Effector memory CD8-positive, alpha-beta T cell (primary cell): ENCODE data around the gene ETV5.

Source experiments
- ATAC-seq: fragments of 150-1000 bp; cut with Tn5 transposase; replicated peaks from 2 replicates; pipeline ENCODE4 v1.10.0; 2021; ENCODE audit warnings: mild to moderate bottlenecking, moderate library complexity
- DNase-seq, 3 experiments: peaks; one replicate each; pipeline ENCODE4 v3.0.0; 2021
- H3K27ac Mint-ChIP-seq, 2 donors: one replicate each; pipeline ENCODE4 v1.8.0; 2022; ENCODE audit warnings: mild to moderate bottlenecking in 2 of 2, mixed read lengths in 2 of 2, moderate library complexity in 2 of 2
- H3K27me3 Mint-ChIP-seq, 2 donors: one replicate each; pipeline ENCODE4 v1.8.0; 2022; ENCODE audit warnings: mixed read lengths in 2 of 2
- H3K36me3 Mint-ChIP-seq: one replicate; pipeline ENCODE4 v1.8.0; 2022; ENCODE audit warnings: mild to moderate bottlenecking, moderate library complexity, mixed read lengths; ENCODE audit not compliant: insufficient read depth
- H3K4me1 Mint-ChIP-seq, 2 donors: one replicate each; pipeline ENCODE4 v1.8.0; 2022; ENCODE audit warnings: low read depth in 2 of 2, mixed read lengths in 2 of 2
- H3K4me3 Mint-ChIP-seq, 2 donors: one replicate each; pipeline ENCODE4 v1.8.0; 2022; ENCODE audit warnings: mild to moderate bottlenecking in 2 of 2, mixed read lengths in 2 of 2, moderate library complexity in 2 of 2
- H3K9me3 Mint-ChIP-seq, 2 donors: one replicate each; pipeline ENCODE4 v1.8.0; 2022; ENCODE audit warnings: mixed read lengths in 2 of 2

Gene ETV5

DNA sequence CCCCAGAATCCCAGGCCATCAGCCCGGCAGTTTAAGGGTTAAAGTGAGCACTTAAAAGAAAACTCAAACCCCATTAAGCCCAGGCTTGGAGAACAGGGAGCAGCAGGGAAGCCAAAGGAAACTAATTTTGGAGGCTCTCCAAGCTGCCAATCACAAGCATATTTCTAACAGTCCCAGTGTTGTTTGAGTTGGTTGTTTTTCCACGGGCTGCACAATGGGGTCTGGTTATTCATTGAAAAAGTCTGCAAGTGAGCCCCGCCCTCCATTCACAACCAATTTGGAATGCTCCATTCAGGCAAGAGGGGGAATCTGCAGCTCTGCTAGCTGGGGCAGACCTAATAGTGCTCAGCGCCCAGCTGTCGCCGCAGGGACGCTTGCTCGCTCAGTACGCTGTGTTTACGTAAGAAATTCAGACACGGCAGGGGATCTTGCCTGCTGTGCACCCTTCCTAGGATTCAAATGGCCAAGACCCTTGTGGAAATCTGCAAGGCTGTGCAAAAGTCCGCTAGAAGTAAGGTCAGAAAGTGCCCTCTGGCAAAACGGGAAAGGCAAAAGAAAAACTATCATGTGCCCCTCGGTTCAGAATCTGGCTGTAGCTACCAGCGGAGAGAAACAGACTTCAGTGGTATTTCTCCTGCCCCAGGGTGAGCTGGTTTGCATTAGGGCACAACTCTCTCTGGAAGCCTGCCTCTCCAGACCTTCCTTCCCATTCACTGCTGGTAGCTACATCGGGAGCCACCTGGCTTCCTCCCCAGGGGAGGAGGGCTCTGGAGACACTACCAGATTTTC lies 11.0 kb downstream of the ETV5 start:
- peaks cover 82 to 98% of the 10 kb centered on the region in 2 donors for H3K27me3 Mint-ChIP-seq
- H3K27ac Mint-ChIP-seq: no peak overlapping the region
- H3K36me3 Mint-ChIP-seq: no peaks in the 10 kb centered on the region
- H3K4me3 Mint-ChIP-seq: no peak overlapping the region
- ATAC-seq (no peak), DNase-seq (no peak)
- no peaks in the 10 kb centered on the region for H3K9me3 Mint-ChIP-seq
- no peaks in the 10 kb centered on the region for H3K4me1 Mint-ChIP-seq

GRCh38 chr3:186097317-186097662 lies 11.6 kb downstream of the ETV5 start:
- H3K9me3 Mint-ChIP-seq: no peaks in the 10 kb centered on the region
- peaks cover 77 to 96% of the 10 kb centered on the region in 2 donors for H3K27me3 Mint-ChIP-seq
- no peak overlapping the region for H3K4me3 Mint-ChIP-seq
- H3K4me1 Mint-ChIP-seq: no peaks in the 10 kb centered on the region
- no peaks in the 10 kb centered on the region for H3K36me3 Mint-ChIP-seq
- H3K27ac Mint-ChIP-seq: no peak overlapping the region
- DNase-seq (no peak), ATAC-seq (no peak)

DNA sequence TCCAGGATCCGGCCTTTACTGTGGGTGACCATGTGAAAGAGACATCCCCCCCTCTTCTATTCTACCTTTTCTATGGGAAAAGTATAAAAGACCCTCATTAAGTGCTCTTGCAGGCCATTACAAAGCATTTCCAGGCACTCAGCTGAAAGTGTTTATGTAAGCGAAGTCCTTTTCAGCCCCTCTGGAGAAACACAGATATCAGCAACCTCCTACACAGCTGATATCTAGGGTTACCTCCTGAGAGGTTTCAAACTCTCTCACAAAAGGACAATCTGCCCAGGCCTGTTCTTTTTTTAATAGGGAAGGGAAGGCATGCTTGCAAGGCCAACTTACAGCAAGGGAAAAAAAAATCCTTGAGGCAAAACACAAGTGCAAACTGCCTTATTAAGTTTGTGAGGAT lies 12.6 kb downstream of the ETV5 start:
- no peaks in the 10 kb centered on the region for H3K36me3 Mint-ChIP-seq
- H3K27me3 Mint-ChIP-seq: peaks cover 79 to 97% of the 10 kb centered on the region in 2 donors
- ATAC-seq (no peak), DNase-seq (no peak)
- H3K4me3 Mint-ChIP-seq: no peak overlapping the region
- no peaks in the 10 kb centered on the region for H3K9me3 Mint-ChIP-seq
- H3K27ac Mint-ChIP-seq: no peak overlapping the region
- H3K4me1 Mint-ChIP-seq: no peaks in the 10 kb centered on the region

- Mint-ChIP-seq H3K4me1 (no peaks in the 10 kb centered on the region), H3K27ac (no peak overlapping the region), H3K9me3 (no peaks in the 10 kb centered on the region), H3K27me3 (peaks cover 74 to 97% of the 10 kb centered on the region in 2 donors), H3K4me3 (no peak overlapping the region), H3K36me3 (no peaks in the 10 kb centered on the region)
- DNase-seq: no peak
- peak; percentile 7 for ATAC-seq
Measured at GRCh38 chr3:186095561-186096081, 13.3 kb downstream of the ETV5 start.

GRCh38 chr3:186094696-186095425 lies 14.0 kb downstream of the ETV5 start:
- H3K4me3 Mint-ChIP-seq: no peak overlapping the region
- DNase-seq: no peak
- no peaks in the 10 kb centered on the region for H3K9me3 Mint-ChIP-seq
- peaks cover 79 to 97% of the 10 kb centered on the region in 2 donors for H3K27me3 Mint-ChIP-seq
- no peaks in the 10 kb centered on the region for H3K4me1 Mint-ChIP-seq
- no peak for ATAC-seq
- H3K27ac Mint-ChIP-seq: no peak overlapping the region
- H3K36me3 Mint-ChIP-seq: no peaks in the 10 kb centered on the region

DNA sequence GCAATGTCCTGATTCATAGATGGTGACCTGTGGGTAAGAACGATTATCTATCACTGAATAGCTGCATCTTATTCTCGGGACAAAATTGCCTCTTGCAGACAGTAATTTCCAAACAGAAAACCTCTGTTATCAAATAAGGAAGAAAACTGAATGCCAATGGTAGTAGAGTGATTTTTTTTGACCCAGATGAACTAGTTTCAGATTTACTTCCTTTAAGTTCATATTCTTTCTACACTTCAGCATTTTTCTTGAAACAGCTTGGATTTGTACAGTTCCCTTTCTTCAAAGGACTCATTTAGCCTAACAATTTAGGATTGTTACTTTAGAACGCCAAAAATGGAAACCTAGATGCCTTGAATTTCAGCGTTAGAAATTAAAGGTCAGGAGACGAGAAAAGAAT lies 14.6 kb downstream of the ETV5 start:
- Mint-ChIP-seq H3K9me3 (no peaks in the 10 kb centered on the region), H3K4me1 (no peaks in the 10 kb centered on the region), H3K36me3 (no peaks in the 10 kb centered on the region), H3K27ac (no peak overlapping the region), H3K4me3 (no peak overlapping the region), H3K27me3 (peaks cover 79 to 97% of the 10 kb centered on the region in 2 donors)
- ATAC-seq (no peak), DNase-seq (no peak)

DNA sequence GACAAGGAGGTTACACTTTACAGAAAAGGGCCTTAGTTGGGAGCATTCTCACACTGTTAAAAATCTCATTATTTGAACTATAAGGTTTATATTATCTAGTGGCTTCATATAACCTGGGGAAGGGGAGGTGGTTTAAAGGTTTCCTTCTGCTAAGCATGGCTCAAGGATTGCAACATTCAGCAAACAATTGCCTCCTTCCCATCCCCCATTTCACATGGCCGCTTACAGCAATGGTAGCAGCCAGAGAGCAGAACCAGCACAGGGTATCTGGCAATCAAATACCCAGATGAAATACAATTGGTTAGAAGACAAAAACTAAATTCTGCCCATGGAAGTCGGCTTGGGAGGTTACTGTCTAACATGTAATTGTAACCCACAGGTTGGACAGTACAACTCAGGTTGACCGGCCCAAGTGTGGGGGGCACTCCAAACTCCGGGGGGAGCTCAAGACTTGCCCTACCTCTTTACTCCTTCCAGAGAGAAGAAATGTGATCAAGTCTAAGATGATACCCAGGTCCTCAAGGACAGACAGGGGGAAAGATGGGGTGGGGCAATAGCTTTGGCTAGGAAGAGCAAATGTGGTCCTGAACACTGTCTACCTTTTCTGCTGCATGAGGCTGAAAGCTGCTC lies 15.5 kb downstream of the ETV5 start:
- Mint-ChIP-seq H3K36me3 (no peaks in the 10 kb centered on the region), H3K4me1 (no peaks in the 10 kb centered on the region), H3K4me3 (no peak overlapping the region), H3K27me3 (peaks cover 79 to 97% of the 10 kb centered on the region in 2 donors), H3K27ac (no peak overlapping the region), H3K9me3 (no peaks in the 10 kb centered on the region)
- no peak for DNase-seq
- no peak for ATAC-seq

GRCh38 chr3:186092360-186093070 lies 16.4 kb downstream of the ETV5 start:
- Mint-ChIP-seq H3K4me1 (no peaks in the 10 kb centered on the region), H3K27me3 (peaks cover 81 to 97% of the 10 kb centered on the region in 2 donors), H3K27ac (no peak overlapping the region), H3K36me3 (no peaks in the 10 kb centered on the region), H3K9me3 (no peaks in the 10 kb centered on the region), H3K4me3 (no peak overlapping the region)
- DNase-seq: no peak
- no peak for ATAC-seq

DNA sequence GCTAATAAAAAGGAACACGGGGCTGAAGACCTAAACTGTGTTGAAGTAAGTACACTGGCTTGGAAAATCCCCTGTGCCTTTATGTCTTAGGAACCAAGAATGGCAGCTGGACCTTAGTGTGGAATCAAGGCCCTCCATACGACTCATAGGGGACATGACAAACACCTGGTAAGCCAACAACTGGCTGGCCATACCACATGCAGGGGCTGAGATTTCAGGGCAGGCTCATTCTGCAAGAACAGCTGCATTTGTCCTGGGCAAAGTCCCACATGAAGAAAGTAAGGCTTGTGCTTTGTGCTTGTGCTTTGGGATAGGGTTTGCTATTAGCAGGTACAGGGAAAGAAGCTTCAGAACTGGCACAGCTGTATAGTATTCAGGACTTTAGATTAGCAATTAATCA lies 18.0 kb downstream of the ETV5 start:
- Mint-ChIP-seq H3K27ac (no peak overlapping the region), H3K4me1 (no peaks in the 10 kb centered on the region), H3K4me3 (no peak overlapping the region), H3K36me3 (no peaks in the 10 kb centered on the region), H3K27me3 (peaks cover 74 to 95% of the 10 kb centered on the region in 2 donors), H3K9me3 (no peaks in the 10 kb centered on the region)
- ATAC-seq: no peak
- no peak for DNase-seq

DNA sequence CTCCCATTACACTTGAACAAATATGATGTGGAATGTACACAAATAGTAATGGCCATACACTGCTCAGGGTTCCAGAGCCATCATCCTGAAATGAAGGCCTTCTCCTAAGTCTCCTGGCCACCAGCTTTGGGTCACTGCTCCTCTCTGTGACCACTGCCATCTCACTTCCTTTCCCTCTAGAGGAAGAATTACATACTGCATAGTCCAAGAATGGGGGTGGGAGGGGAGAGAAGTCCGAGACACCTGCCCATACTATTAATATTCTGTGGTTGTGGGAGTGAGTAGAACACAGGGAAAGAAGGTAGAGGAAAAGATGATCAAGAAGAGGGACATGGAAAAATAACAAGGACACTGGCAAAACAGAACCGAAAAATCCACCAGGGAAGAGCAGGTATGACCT lies 20.6 kb downstream of the ETV5 start:
- Mint-ChIP-seq H3K27ac (no peak overlapping the region), H3K9me3 (no peaks in the 10 kb centered on the region), H3K27me3 (peaks cover 62 to 94% of the 10 kb centered on the region in 2 donors), H3K36me3 (no peaks in the 10 kb centered on the region), H3K4me3 (no peak overlapping the region), H3K4me1 (no peaks in the 10 kb centered on the region)
- ATAC-seq (no peak), DNase-seq (no peak)

DNA sequence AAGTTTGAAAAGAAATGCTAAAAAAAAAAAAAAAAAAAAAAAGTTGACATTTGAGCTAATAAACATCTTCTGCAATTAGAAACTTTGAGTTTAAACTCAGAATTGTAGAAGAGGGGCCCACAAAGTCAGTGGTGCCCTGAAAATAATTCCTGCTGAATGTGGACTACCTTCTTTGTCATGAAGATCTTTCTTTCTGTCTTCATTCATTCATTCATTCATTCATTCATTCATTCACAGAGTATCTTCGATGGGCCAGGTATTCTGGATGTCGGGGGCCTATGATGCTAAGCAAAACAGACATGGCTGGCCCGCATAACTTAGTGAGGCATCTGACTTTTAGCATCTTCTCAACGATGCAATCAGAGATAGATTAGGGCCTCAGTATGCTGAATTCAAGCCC lies 24.6 kb downstream of the ETV5 start:
- no peaks in the 10 kb centered on the region for H3K36me3 Mint-ChIP-seq
- ATAC-seq (no peak), DNase-seq (no peak)
- no peaks in the 10 kb centered on the region for H3K9me3 Mint-ChIP-seq
- no peak overlapping the region for H3K27ac Mint-ChIP-seq
- H3K27me3 Mint-ChIP-seq: peaks cover 65 to 95% of the 10 kb centered on the region in 2 donors
- no peaks in the 10 kb centered on the region for H3K4me1 Mint-ChIP-seq
- H3K4me3 Mint-ChIP-seq: no peak overlapping the region

DNA sequence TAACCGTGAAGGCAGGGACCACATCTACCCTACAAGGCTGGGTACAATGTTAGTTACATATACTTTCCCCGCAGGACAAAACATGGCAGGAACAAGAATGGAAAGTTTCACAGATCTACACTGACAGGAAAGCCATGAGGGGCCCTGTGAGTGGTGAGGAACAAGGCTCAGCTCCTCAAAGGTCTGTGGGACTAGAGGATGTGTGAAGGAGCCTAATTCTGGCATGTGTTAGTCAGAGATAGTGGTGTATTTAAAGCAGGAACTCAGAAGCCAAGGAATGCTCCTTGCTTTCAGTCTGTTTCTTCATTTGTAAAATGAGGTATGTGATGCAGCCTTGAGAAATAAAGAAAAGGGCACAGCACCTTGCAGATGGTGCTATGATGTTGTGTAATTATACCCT lies 25.1 kb downstream of the ETV5 start:
- DNase-seq (no peak), ATAC-seq (no peak)
- peaks cover 60 to 95% of the 10 kb centered on the region in 2 donors for H3K27me3 Mint-ChIP-seq
- no peaks in the 10 kb centered on the region for H3K9me3 Mint-ChIP-seq
- no peaks in the 10 kb centered on the region for H3K36me3 Mint-ChIP-seq
- H3K27ac Mint-ChIP-seq: no peak overlapping the region
- H3K4me3 Mint-ChIP-seq: no peak overlapping the region
- H3K4me1 Mint-ChIP-seq: no peaks in the 10 kb centered on the region

GRCh38 chr3:186082150-186082549 lies 26.7 kb downstream of the ETV5 start:
- Mint-ChIP-seq H3K4me1 (no peaks in the 10 kb centered on the region), H3K36me3 (no peaks in the 10 kb centered on the region), H3K27me3 (peaks cover 44 to 85% of the 10 kb centered on the region in 2 donors), H3K27ac (no peak overlapping the region), H3K4me3 (no peak overlapping the region), H3K9me3 (no peaks in the 10 kb centered on the region)
- ATAC-seq (no peak), DNase-seq (no peak)
